GM23248 (cell line): ENCODE measurements around the gene PYGB. TPM values are rescaled to one million over a fixed set of nuclear protein-coding genes. Genes with fewer than 3 reads are reported as not detected.

ENCODE experiments used
- DNase-seq: peaks from one replicate; pipeline ENCODE4 v3.0.0-alpha.2; 2015
- H2AFZ ChIP-seq: fragments of 200-600 bp; sonication (generic); 2 replicates; pipeline ENCODE4 v1.6.1; 2016; ENCODE audit warnings: antibody characterized with exemption
- H3F3A ChIP-seq: fragments of 200-600 bp; sonication (generic); 2 replicates; pipeline ENCODE4 v1.6.1; 2016; ENCODE audit warnings: mild to moderate bottlenecking, antibody characterized with exemption, mixed run types; ENCODE audit not compliant: insufficient read depth
- H3K27ac ChIP-seq: fragments of 200-600 bp; sonication (generic); 2 replicates; pipeline ENCODE4 v1.5.1; 2016; ENCODE audit warnings: mild to moderate bottlenecking
- H3K27me3 ChIP-seq: fragments of 200-600 bp; sonication (generic); replicated peaks from 2 replicates; pipeline ENCODE4 v1.6.1; 2016; ENCODE audit warnings: mild to moderate bottlenecking; ENCODE audit not compliant: insufficient read depth
- H3K36me3 ChIP-seq: fragments of 200-600 bp; sonication (generic); 2 replicates; pipeline ENCODE4 v1.6.1; 2016; ENCODE audit warnings: low read depth, mild to moderate bottlenecking
- H3K4me1 ChIP-seq: fragments of 200-600 bp; sonication (generic); 2 replicates; pipeline ENCODE4 v1.6.1; 2016; ENCODE audit warnings: mild to moderate bottlenecking; ENCODE audit not compliant: insufficient read depth
- H3K4me2 ChIP-seq: fragments of 200-600 bp; sonication (generic); one replicate; pipeline ENCODE4 v1.6.1; 2016; ENCODE audit warnings: mild to moderate bottlenecking; ENCODE audit not compliant: unreplicated experiment
- H3K4me3 ChIP-seq: fragments of 200-600 bp; sonication (generic); 2 replicates; pipeline ENCODE4 v1.5.1; 2016; ENCODE audit warnings: mild to moderate bottlenecking
- H3K79me2 ChIP-seq: fragments of 200-600 bp; sonication (generic); 2 replicates; pipeline ENCODE4 v1.6.1; 2016; ENCODE audit warnings: mild to moderate bottlenecking; ENCODE audit not compliant: insufficient read depth
- H3K9ac ChIP-seq: fragments of 200-600 bp; sonication (generic); 2 replicates; pipeline ENCODE4 v1.6.1; 2016; ENCODE audit warnings: mild to moderate bottlenecking
- H3K9me2 ChIP-seq: fragments of 200-600 bp; sonication (generic); 2 replicates; pipeline ENCODE4 v1.6.1; 2016; ENCODE audit warnings: mixed run types, mild to moderate bottlenecking, moderate library complexity; ENCODE audit not compliant: insufficient read depth
- H3K9me3 ChIP-seq: fragments of 200-600 bp; sonication (generic); one replicate; pipeline ENCODE4 v1.6.1; 2017; ENCODE audit warnings: low read depth
- H4K20me1 ChIP-seq: fragments of 200-600 bp; sonication (generic); 2 replicates; pipeline ENCODE4 v1.6.0; 2016; ENCODE audit not compliant: insufficient read depth
- EZH2 ChIP-seq: fragments of 200-600 bp; sonication (generic); IDR thresholded peaks from 2 replicates; pipeline ENCODE4 v1.6.1; 2018; ENCODE audit warnings: antibody characterized with exemption, mild to moderate bottlenecking; ENCODE audit not compliant: insufficient read depth, poor library complexity, severe bottlenecking
- EZH2phosphoT487 ChIP-seq: fragments of 200-600 bp; sonication (generic); IDR thresholded peaks from 2 replicates; pipeline ENCODE4 v1.6.1; 2018; ENCODE audit warnings: antibody characterized with exemption, moderate library complexity, mild to moderate bottlenecking, low read depth; ENCODE audit not compliant: insufficient read depth
- WGBS, 2 experiments: methylation state at CpG; one replicate each; pipeline ENCODE4 v1.1.6; 2015 to 2017; ENCODE audit warnings: low lambda C conversion rate in 2 of 2, low coverage in 1 of 2; ENCODE audit errors: missing lambda C conversion rate in 2 of 2; 5-methylcytosine and 5-hydroxymethylcytosine counted together
- in situ Hi-C: fragments of 300-500 bp; cut with MboI; formaldehyde crosslinking; loops from 2 replicates; pipeline ENCODE4 v1.15.0; 2020
- polyA plus RNA-seq: library from polyadenylated mRNA; unstranded; fragments of >200 nt; fragmentation: Nextera tagmentation; extraction: Ambion mirVana; gene quantifications from 2 replicates; pipeline ENCODE4 v1.2.1, GENCODE V29; 2016
- total RNA-seq: library from RNA; depleted of rRNA; stranded (reverse); fragments of >200 nt; shearing (Covaris generic); gene quantifications from 2 replicates; pipeline ENCODE4 v1.2.3, GENCODE V29; 2014

The PYGB gene
- total and polyA plus RNA-seq, 2 experiments from 2014 or later: 74.1 to 116 TPM

DNA sequence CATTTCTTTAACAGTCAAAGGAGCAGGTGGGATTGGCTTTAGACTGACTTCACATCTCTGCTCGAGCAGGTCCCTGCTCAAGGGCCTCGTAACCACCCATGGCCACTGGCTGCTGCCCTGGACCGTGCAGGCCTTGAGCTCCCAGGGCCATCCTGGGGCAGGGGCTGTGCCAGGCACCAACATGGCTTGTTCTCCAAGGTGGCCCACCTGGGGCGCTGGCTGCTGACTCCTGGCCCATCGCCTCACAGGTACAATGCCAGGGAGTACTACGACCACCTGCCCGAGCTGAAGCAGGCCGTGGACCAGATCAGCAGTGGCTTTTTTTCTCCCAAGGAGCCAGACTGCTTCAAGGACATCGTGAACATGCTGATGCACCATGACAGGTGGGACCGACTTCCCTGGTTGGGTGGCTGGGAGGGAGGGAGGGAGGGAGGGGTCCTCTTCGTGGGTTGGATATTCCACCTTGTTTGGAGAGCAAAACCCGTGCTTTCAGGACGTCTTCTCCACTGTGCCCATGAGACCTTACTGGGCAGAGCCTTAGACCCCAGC is 46.1 kb downstream of the PYGB start:
- WGBS, 2 experiments: 92 to 95% methylated on average over 13 of the region's 13 CpGs
- H3K27me3 ChIP-seq: no peaks in the 10 kb centered on the region
- no peak overlapping the region for H3K27ac ChIP-seq
- H3K4me2 ChIP-seq: no peak overlapping the region
- no peak for DNase-seq
- in situ Hi-C loops: loop anchor here (10.0 kb wide), 1 partner anchor 299 kb away; the partner anchor contains the start of gene APMAP
- no peak for TF ChIP-seq EZH2phosphoT487
- no peak for TF ChIP-seq EZH2
- H3K9ac ChIP-seq: no peak overlapping the region
- H4K20me1 ChIP-seq: no peaks in the 10 kb centered on the region
- H3K79me2 ChIP-seq: no peaks in the 10 kb centered on the region
- H3F3A ChIP-seq: peaks cover 12% of the 10 kb centered on the region
- no peaks in the 10 kb centered on the region for H3K4me1 ChIP-seq
- no peaks in the 10 kb centered on the region for H3K9me2 ChIP-seq
- no peaks in the 10 kb centered on the region; the same call in 1 of the 2 replicates for H3K36me3 ChIP-seq
- no peak overlapping the region for H2AFZ ChIP-seq
- no peak overlapping the region for H3K4me3 ChIP-seq
- no peaks in the 10 kb centered on the region for H3K9me3 ChIP-seq

DNA sequence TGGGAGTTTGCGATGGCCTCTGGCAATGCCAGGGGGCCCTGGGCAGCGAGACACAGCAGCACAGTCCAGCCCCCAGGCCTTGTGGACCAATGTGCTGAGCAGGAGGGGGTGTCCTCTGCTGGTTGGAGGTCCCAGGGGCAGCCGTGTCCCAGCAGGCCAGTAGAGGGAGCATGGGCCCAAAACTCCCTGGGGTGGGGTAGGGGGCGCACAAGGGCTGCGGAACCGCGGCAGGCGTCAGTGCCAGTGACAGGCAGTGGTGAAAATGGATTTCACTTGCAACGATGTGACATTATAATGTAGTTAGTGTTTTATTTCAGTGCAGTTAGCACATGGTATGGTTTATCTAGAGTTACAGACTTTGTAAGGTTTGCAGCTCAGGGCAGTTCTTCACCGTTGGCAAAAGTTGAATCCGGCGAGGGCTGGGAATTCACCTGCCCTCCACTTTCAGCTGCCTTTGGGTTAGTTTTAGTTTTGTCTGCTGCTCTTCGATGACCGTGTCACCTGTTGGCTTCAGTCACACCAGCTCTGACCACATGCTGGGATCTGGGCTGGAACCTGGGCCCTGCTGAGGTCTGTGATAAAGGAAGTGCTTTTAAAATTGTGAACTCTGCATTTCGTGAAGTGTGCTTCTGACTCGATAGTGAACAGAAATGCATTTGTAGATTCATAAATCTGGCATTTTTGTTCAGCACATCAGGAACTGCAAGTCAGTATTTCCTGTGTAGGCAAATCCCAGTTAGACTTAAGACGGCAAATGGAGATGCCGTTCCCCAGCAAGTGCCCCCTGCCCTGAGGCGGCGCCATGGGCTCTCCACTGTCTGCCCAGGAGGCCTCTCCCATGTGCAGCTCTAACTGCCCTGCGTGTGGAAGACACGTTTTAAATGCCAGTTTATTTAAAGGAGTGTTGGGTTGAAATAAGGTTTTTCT is 46.8 kb downstream of the PYGB start:
- no peak overlapping the region for H2AFZ ChIP-seq
- no peak overlapping the region for H3K27ac ChIP-seq
- no peaks in the 10 kb centered on the region for H4K20me1 ChIP-seq
- no peaks in the 10 kb centered on the region for H3K4me1 ChIP-seq
- H3K4me3 ChIP-seq: no peak overlapping the region
- 48 to 50% methylated on average over 22 of the region's 22 CpGs for WGBS, 2 experiments
- H3K4me2 ChIP-seq: no peak overlapping the region
- H3F3A ChIP-seq: peaks cover 19% of the 10 kb centered on the region
- TF ChIP-seq EZH2: no peak
- no peak for TF ChIP-seq EZH2phosphoT487
- H3K36me3 ChIP-seq: no peaks in the 10 kb centered on the region; the same call in 1 of the 2 replicates
- DNase-seq: peak; percentile 63
- no peaks in the 10 kb centered on the region for H3K27me3 ChIP-seq
- in situ Hi-C loops: loop anchor here (5.0 to 10.0 kb wide), 2 partner anchors 108 to 300 kb away; partner anchors contain the start of gene APMAP
- H3K9ac ChIP-seq: no peak overlapping the region
- no peaks in the 10 kb centered on the region for H3K9me3 ChIP-seq
- H3K9me2 ChIP-seq: no peaks in the 10 kb centered on the region
- no peaks in the 10 kb centered on the region for H3K79me2 ChIP-seq

DNA sequence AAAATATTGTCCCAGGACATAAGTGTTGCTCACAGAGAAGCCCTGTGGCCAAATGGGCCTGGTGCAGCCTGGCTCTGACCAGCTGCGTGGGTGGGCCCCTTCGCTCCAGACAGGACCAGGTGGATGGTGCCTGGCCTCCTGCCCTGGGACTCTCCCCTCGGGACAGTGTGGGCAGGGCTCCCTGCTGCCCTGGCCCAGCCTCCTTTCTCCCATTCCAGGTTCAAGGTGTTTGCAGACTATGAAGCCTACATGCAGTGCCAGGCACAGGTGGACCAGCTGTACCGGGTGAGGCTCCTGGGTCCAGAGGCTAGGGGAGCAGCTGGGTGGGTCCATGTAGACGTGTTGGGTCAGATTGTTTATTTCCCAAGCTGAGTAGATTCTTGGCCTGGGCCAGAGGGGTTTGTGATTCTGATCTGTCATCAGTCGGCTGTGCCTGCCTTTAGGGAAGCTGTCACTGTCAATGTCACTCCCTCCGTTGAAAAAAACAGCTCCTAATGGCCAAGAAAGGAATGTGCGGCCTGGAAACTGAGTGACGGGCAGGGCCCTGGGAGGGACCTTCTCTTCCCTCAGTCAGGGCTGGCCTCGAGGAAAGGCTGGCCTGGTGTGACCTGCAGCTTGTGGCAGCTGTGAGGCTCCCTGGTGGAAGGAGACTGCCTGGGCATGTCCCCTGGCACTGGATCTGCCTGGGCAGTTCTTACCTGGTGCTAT is 47.7 kb downstream of the PYGB start:
- H3K27me3 ChIP-seq: no peaks in the 10 kb centered on the region
- no peak overlapping the region for H3K9ac ChIP-seq
- H3K79me2 ChIP-seq: no peaks in the 10 kb centered on the region
- no peaks in the 10 kb centered on the region for H3K36me3 ChIP-seq
- H3F3A ChIP-seq: peaks cover 24% of the 10 kb centered on the region
- DNase-seq: peak; percentile 29
- no peak overlapping the region for H2AFZ ChIP-seq
- no peaks in the 10 kb centered on the region; the same call in 1 of the 2 replicates for H3K4me1 ChIP-seq
- 42 to 44% methylated on average over 10 of the region's 10 CpGs for WGBS, 2 experiments
- no peaks in the 10 kb centered on the region for H3K9me2 ChIP-seq
- no peak for TF ChIP-seq EZH2
- no peak for TF ChIP-seq EZH2phosphoT487
- in situ Hi-C loops: loop anchor here (5.0 to 10.0 kb wide), 2 partner anchors 107 to 301 kb away; partner anchors contain the start of gene APMAP
- H3K9me3 ChIP-seq: no peaks in the 10 kb centered on the region
- no peak overlapping the region for H3K27ac ChIP-seq
- no peak overlapping the region for H3K4me3 ChIP-seq
- no peaks in the 10 kb centered on the region for H4K20me1 ChIP-seq
- H3K4me2 ChIP-seq: no peak overlapping the region
